ENCODE measurements around the gene DELE1. TPM values are rescaled to one million over a fixed set of nuclear protein-coding genes. Genes with fewer than 3 reads are reported as not detected.

The DELE1 gene
- total RNA-seq, 2 donors from 2014 or later, result 79.9 to 85.5 TPM

DNA sequence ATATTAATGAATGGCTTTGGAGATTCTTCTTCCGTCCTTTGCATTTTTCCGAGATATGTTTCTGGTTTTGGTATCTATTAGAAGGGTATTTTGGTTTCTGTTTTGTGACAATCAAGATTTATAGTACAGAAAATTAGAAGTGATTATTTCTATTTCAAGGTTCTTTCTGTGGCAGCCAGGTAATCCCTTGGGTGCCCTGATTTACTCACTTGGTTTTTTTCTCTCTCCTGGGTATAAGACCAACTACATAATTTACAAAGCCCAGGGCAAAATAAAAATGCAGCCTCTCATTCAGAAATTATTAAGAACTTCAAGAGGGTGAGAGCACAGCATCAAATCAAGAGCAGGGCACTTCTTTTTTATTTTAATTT lies 43.3 kb downstream of the DELE1 start:
- intact Hi-C loops (cut with DNase I), result no loop called here
- DNase-seq (no peak), ATAC-seq (no peak)

DNA sequence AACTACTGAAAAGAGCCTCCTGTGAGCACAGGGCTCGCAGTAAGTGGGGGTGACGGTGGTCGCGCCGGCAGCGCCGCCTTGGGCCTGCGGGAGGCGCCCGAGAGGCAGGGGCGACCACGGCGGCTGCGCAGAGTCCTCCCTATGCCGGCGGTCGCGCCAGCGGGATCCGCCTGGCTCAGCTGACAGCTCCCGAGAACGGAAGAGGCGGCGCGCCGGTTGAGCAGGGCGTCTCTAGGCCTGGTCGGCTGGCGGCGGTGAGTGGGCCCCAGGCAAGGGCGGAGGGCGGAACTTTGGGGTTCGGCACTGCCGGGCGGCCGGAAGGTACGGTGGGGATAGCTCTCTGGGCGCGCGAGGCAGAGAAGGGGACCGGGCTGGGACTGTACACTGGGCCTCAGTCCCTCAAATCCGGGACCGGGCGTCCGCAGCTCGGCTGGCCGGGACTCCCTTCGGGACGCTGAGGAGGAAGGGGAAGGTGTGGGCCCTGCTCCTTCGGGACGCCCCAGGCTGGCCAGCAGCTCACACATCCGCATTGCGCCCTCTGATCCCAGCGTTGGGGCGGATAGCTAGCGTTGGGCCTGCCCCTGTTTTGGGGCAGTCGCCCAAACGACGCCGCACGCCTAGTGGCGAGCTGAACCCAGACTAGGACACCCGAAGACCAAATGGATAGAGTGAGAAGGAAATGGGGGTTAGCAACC lies 45.4 kb downstream of the DELE1 start, which contains the start of gene RNF14:
RNF14 (plus strand) TSS at position 192 of the 695 bp plus-strand sequence. CDS start 4,484 bp downstream, outside the sequence.
- ATAC-seq, result peak; percentile 99
- intact Hi-C loops (cut with DNase I), result no loop called here

DNA sequence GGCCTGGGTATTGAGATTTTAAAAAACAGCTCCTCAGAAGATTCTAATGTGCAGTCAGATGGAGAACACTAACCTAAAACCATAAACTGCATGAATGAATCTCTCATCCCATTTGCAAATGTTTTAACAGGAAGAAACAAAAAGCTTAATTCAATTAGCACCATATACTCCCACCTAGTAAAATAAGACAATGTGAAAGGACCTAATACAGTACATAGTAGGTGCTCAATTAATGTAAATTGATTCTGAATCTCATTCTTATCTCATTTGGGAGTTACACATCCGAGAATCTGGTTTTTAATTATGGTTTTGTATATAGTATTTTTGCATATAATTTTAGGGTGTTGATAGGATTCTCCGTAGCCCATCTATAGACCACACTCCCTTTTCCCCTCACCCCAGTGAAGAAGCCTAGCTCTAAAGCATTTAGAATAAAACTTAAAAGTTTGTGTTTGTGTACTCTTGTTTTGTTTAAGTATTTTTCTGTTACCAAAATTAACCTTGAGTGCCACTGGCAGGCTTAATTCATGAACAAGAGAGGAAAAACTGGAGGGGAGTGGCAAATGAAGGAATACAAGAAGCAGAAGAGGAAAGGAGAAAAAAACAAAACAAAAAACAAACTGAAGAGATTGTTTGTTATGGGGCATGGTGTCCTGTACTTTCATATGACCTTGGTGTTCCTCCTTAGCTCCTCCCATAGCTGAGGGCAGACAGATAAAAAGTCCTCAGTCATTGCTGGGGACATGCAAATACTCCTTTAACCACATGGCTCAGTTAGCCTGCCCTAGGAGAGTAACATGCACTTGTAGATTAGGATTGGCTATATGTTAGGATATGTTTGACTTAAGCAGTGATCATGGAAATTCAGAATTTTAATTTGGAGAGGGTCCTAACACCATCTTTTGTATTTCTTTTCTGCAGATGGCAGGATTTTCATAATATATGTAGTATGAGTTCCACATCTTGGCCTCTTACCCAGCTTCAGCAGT lies 46.4 kb downstream of the DELE1 start:
- intact Hi-C loops (cut with DNase I), result no loop called here
- DNase-seq, result no peak
- ATAC-seq, result peak in 1 of 2 donors; percentile 21

More for the DNA sequence above, 45.4 kb downstream of the DELE1 start, which contains the start of gene RNF14:
- DNase-seq, result peak; percentile 97

DNA sequence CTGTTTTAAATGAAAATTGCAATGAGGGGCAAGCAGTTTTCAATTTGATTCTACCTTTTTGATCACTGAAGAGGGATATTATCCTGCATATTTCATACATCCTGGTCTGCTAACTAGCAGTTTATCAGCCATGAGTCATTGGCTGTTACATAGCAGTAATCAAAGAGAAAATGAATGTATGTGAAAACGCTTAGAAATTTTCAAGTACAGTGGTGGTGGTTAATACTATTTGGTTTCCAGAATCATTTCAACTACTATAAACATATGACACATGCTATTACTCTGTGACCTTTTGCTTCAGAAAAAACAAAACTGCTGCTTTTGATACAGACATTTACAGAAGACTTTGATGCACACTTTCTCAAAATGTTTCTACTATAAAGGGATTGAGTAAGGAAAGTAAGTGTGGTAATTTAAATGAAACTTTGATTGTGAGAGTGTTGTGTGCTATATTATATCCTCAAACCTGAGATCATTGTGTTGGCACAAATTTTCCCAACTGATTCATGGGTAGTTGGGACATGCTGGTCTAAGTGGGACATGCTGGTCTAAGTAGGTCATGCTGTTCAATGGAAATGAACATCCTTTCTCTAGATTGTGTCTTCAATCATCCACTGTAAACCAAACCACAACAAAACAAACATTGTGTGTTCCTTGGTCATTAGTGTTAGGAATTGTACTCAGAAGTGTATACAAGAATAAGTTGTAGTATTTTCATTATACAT lies 50.4 kb downstream of the DELE1 start:
- intact Hi-C loops (cut with DNase I), result no loop called here
- no peak for DNase-seq
- ATAC-seq, result no peak

DNA sequence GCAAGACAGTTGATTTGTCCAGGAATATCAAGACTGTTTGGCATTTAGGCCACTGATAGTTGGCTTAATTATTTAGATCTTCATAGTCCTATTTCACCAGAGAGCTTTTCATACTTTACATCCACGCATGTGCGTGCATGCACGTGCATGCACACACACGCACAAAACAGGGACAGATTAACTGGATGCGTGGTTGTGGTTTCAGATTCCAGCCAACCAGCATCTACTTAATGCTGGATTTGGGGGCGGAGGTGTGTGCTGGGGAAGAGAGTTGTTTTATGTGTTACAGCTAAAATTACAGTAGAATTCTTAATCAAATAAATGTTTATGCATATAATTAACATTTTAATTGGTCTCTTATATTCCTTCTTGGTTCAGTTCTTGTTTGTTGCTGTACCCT lies 52.5 kb downstream of the DELE1 start:
- DNase-seq (no peak), ATAC-seq (no peak)
- intact Hi-C loops (cut with DNase I), result no loop called here

- DNase-seq, result no peak
- no peak for ATAC-seq
- intact Hi-C loops (cut with DNase I), result no loop called here
Observed at GRCh38 chr5:141978389-141978788, 54.7 kb downstream of the DELE1 start.

GRCh38 chr5:141982626-141983025 lies 59.0 kb downstream of the DELE1 start:
- intact Hi-C loops (cut with DNase I), result no loop called here
- DNase-seq (no peak), ATAC-seq (no peak)

DNA sequence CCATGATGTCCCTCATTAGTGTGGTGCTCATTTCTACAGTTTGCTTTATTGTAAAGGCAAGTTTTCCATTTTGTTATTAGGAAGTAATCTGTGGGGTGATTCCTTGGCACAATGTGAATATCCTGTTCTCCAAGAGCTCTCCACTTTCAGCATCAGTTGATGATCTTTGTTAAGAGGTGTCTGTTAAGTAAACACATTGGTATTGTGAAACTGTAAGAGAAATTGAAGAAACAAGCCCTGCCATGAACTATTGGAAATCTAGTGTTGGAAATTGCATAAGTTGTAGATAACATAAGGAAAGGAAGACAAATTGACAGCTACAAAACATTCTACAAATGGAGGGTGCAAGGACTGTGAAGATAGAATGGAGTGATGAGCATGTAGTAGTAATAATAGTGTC lies 62.4 kb downstream of the DELE1 start:
- intact Hi-C loops (cut with DNase I), result no loop called here
- no peak for ATAC-seq
- no peak for DNase-seq

- DNase-seq (no peak), ATAC-seq (no peak)
- intact Hi-C loops (cut with DNase I), result loop anchor here in 1 of 2 donors (5.0 to 10.0 kb wide), 2 partner anchors 153 to 565 kb away; no protein-coding TSS in a partner anchor
Observed at GRCh38 chr5:141989720-141990119, 66.0 kb downstream of the DELE1 start.

Other genes starting within 250 kb of the DELE1 start
- gene ARAP3, start 241.6 kb upstream of the DELE1 start, total RNA-seq, result 10 to 100 TPM; 10.1 to 18.7 TPM
- gene PCDH1, start 45.5 kb upstream of the DELE1 start, total RNA-seq, result 10 to 100 TPM; 20.7 to 36.0 TPM
- gene PCDH12, start 34.3 kb downstream of the DELE1 start, total RNA-seq, result 1 to 10 TPM; 5.4 to 10.0 TPM
- gene RNF14, start 45.2 kb downstream of the DELE1 start, total RNA-seq, result 10 to 100 TPM; 71.8 to 87.4 TPM
- 10 to 100 TPM; 17.3 to 25.7 TPM for gene GNPDA1, start 89.2 kb downstream of the DELE1 start, total RNA-seq
- gene NDFIP1, start 184.9 kb downstream of the DELE1 start, total RNA-seq, result 10 to 100 TPM; 54.9 to 63.6 TPM